ENCODE measurements around the gene XG. TPM values are rescaled to one million over a fixed set of nuclear protein-coding genes. Genes with fewer than 3 reads are reported as not detected.
"Not testable (repeated sequence)": the region's sequence is repeated elsewhere in the genome, so short reads cannot be mapped to it uniquely, and the experiment has no call there.

XG gene
- total and polyA plus RNA-seq, 5 experiments from 2014 or later, result not detected

DNA sequence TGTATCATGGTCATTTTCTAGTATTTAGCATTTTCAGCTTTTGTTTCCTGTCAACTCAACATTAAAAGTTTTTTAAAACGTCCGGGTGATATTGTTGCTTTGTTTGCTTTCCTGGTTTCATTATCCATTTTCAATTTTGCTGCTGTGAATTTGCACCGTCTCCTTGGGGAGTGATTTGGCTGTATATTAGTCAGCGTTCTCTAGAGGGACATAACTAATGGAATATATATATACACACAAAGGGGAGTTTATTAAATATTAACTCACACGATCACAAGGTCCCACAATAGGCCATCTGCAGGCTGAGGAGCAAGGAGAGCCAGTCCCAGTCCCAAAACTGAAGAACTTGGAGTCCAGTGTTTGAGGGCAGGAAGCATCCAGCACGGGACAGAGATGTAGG is 5.6 kb upstream of the XG start:
- DNase-seq, H3K4me1 Mint-ChIP-seq, H3K9me3 Mint-ChIP-seq, H3K27ac Mint-ChIP-seq, ATAC-seq, H3K27me3 Mint-ChIP-seq, H3K4me3 Mint-ChIP-seq, POLR2A ChIA-PET: not testable (repeated sequence)
- peaks cover 5 to 25% (median 6%) of the 10 kb centered on the region in 3 donors for H3K36me3 Mint-ChIP-seq

- H3K9me3 Mint-ChIP-seq, result no peaks in the 10 kb centered on the region
- H3K27ac Mint-ChIP-seq, result no peak overlapping the region
- peaks cover 0 to 7% (median 2%) of the 10 kb centered on the region in 3 donors for H3K36me3 Mint-ChIP-seq
- POLR2A ChIA-PET, result no interaction called here
- no peak for ATAC-seq
- DNase-seq, result no peak
- peaks cover 0 to 1% (median 0%) of the 10 kb centered on the region in 5 donors for H3K27me3 Mint-ChIP-seq
- no peak overlapping the region for H3K4me3 Mint-ChIP-seq
- H3K4me1 Mint-ChIP-seq, result peaks cover 0 to 2% (median 0%) of the 10 kb centered on the region in 4 donors
These were observed 3.5 kb upstream of the XG start for GRCh38 chrX:2748171-2748814.

DNA sequence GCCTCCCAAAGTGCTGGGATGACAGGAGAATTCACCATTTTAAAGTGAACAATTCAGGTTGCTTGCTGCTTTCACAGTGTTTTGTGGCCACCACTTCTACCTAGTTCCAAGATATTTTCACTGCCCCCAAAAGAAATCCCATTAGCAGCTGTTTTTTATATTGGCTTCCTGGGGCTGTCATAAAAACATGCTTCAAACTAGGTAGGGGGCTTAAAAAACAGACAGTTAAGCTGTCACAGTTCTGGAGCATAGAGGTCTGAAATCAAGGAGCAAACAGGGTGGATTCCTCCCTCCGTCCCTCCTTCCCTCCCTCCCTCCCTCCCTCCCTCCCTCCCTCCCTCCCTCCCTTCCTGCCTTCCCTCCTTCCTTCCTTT is 3.0 kb upstream of the XG start:
- peaks cover 0 to 2% (median under 1%) of the 10 kb centered on the region in 3 donors for H3K36me3 Mint-ChIP-seq
- no peak for ATAC-seq
- no peak overlapping the region for H3K27ac Mint-ChIP-seq
- H3K9me3 Mint-ChIP-seq, result no peaks in the 10 kb centered on the region
- H3K27me3 Mint-ChIP-seq, result peaks cover 0 to 1% (median 0%) of the 10 kb centered on the region in 5 donors
- DNase-seq, result no peak
- no peak overlapping the region for H3K4me3 Mint-ChIP-seq
- POLR2A ChIA-PET, result no interaction called here
- H3K4me1 Mint-ChIP-seq, result peaks cover 0 to 2% (median 0%) of the 10 kb centered on the region in 4 donors

GRCh38 chrX:2751291-2751690 is 549 bp upstream of the XG start:
- no peak overlapping the region for H3K27ac Mint-ChIP-seq

GRCh38 chrX:2752441-2752840 is 601 bp downstream of the XG start:
- H3K9me3 Mint-ChIP-seq, H3K4me1 Mint-ChIP-seq, POLR2A ChIA-PET, H3K27me3 Mint-ChIP-seq, DNase-seq, ATAC-seq, H3K27ac Mint-ChIP-seq, H3K36me3 Mint-ChIP-seq, H3K4me3 Mint-ChIP-seq: not testable (repeated sequence)

More at GRCh38 chrX:2751291-2751690, 549 bp upstream of the XG start:
- ATAC-seq (no peak), DNase-seq (no peak)
- no peaks in the 10 kb centered on the region for H3K9me3 Mint-ChIP-seq
- H3K4me3 Mint-ChIP-seq, result no peak overlapping the region
- peaks cover 0 to 5% (median 0%) of the 10 kb centered on the region in 5 donors for H3K27me3 Mint-ChIP-seq
- peaks cover 0 to under 1% (median 0%) of the 10 kb centered on the region in 4 donors for H3K4me1 Mint-ChIP-seq
- POLR2A ChIA-PET, result no interaction called here
- no peaks in the 10 kb centered on the region for H3K36me3 Mint-ChIP-seq

DNA sequence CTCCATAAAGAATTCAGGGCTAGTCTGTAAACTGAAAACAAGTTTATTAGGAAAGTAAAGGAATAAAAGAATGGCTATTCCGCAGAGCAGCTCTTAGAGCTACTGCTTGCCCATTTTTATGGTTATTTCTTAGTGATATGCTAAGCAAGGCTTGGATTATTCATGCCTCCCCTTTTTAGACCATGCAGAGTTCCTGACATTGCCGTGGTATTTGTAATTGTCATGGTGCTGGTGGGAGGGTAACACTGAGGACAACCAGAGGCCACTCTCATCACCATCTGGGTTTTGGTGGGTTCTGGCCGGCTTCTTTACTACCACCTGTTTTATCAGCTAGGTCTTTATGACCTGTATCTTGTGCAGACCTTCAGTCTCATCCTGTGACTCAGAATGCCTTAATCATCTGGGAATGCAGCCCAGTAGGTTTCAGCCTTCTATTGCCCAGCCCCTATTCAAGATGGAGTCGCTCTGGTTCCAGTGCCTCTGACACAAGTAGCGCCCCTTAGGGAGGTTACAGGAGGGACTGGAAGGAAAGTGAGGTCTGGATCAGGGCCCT is 3.4 kb downstream of the XG start:
- H3K4me1 Mint-ChIP-seq, H3K4me3 Mint-ChIP-seq, H3K36me3 Mint-ChIP-seq, POLR2A ChIA-PET, H3K27ac Mint-ChIP-seq, DNase-seq, H3K9me3 Mint-ChIP-seq, ATAC-seq: not testable (repeated sequence)
- peaks cover 0 to 13% (median 1%) of the 10 kb centered on the region in 5 donors for H3K27me3 Mint-ChIP-seq

GRCh38 chrX:2756548-2756947 is 4.7 kb downstream of the XG start:
- peak overlapping the region in 1 of 10 donors; percentile 36 for H3K27ac Mint-ChIP-seq
- POLR2A ChIA-PET, result no interaction called here

GRCh38 chrX:2761246-2761645 is 9.4 kb downstream of the XG start:
- Mint-ChIP-seq H3K4me1 (peaks cover 8 to 17% (median 9%) of the 10 kb centered on the region in 4 donors), H3K4me3 (no peak overlapping the region)

More at GRCh38 chrX:2756548-2756947, 4.7 kb downstream of the XG start:
- Mint-ChIP-seq H3K4me3 (no peak overlapping the region), H3K9me3 (no peaks in the 10 kb centered on the region), H3K4me1 (peaks cover 0 to 7% (median 2%) of the 10 kb centered on the region in 4 donors), H3K36me3 (no peaks in the 10 kb centered on the region), H3K27me3 (peaks cover 0 to 13% (median 1%) of the 10 kb centered on the region in 5 donors)
- ATAC-seq, result no peak
- no peak for DNase-seq

DNA sequence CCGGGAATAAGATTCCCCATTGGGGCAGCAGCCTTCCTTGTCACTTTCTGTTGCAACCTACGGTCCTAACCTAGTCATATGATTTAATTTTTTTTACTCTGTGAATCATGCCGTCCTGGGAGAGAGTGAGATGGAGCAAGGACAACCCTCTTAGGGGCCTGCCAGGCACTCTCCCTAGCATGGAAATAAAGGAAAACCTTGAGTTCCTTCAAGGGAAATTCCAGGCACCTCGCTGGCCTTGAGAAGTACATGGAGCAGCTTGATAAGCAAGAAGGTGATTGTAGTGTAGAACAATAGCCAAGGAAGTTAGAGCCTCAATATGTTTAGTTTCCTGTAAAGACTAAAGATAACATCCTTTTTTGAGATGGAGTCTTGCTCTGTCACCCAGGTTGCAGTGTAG is 10.8 kb downstream of the XG start:
- peaks cover 7 to 10% (median 8%) of the 10 kb centered on the region in 4 donors for H3K4me1 Mint-ChIP-seq
- H3K27ac Mint-ChIP-seq, H3K9me3 Mint-ChIP-seq, H3K4me3 Mint-ChIP-seq, POLR2A ChIA-PET, DNase-seq, H3K36me3 Mint-ChIP-seq, ATAC-seq, H3K27me3 Mint-ChIP-seq: not testable (repeated sequence)

More at GRCh38 chrX:2761246-2761645, 9.4 kb downstream of the XG start:
- H3K9me3 Mint-ChIP-seq, result no peaks in the 10 kb centered on the region
- ATAC-seq (no peak), DNase-seq (no peak)
- POLR2A ChIA-PET, result no interaction called here
- peak overlapping the region in 1 of 10 donors; percentile 67 for H3K27ac Mint-ChIP-seq
- H3K36me3 Mint-ChIP-seq, result no peaks in the 10 kb centered on the region
- H3K27me3 Mint-ChIP-seq, result peaks cover 0 to 12% (median 0%) of the 10 kb centered on the region in 5 donors

- H3K4me3 Mint-ChIP-seq, result peak overlapping the region in 1 of 10 donors; percentile 20
- H3K9me3 Mint-ChIP-seq, ATAC-seq, POLR2A ChIA-PET, DNase-seq, H3K36me3 Mint-ChIP-seq: not testable (repeated sequence)
- H3K27me3 Mint-ChIP-seq, result peaks cover 0 to 17% (median 8%) of the 10 kb centered on the region in 5 donors
- H3K27ac Mint-ChIP-seq, result peak overlapping the region in 3 of 10 donors; percentile 20 to 65 (median 35)
- H3K4me1 Mint-ChIP-seq, result peaks cover 7 to 10% (median 8%) of the 10 kb centered on the region in 4 donors
These were observed 13.1 kb downstream of the XG start for GRCh38 chrX:2764766-2765548.

DNA sequence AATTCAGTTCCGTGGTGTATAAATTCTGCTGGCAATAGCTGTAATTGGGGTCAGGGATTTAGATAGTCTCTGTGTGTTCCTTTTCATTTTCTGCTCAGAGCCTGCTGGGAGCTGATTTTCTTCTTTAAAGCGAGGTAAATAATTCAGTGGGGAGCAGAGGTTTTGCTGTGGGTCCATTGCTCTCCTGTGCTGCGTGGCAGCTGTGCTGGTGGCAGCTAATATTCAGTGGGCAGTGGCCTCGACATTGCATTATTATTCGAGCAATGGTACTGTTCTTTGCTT is 13.7 kb downstream of the XG start:
- POLR2A ChIA-PET, result no interaction called here
- DNase-seq (no peak), ATAC-seq (no peak)
- H3K27ac Mint-ChIP-seq, result peak overlapping the region in 1 of 10 donors; percentile 35
- no peaks in the 10 kb centered on the region for H3K36me3 Mint-ChIP-seq
- H3K4me1 Mint-ChIP-seq, result peaks cover 7 to 10% (median 8%) of the 10 kb centered on the region in 4 donors
- H3K9me3 Mint-ChIP-seq, result peaks cover 0 to 2% (median 0%) of the 10 kb centered on the region in 9 donors
- H3K4me3 Mint-ChIP-seq, result no peak overlapping the region
- H3K27me3 Mint-ChIP-seq, result peaks cover 0 to 17% (median 8%) of the 10 kb centered on the region in 5 donors

DNA sequence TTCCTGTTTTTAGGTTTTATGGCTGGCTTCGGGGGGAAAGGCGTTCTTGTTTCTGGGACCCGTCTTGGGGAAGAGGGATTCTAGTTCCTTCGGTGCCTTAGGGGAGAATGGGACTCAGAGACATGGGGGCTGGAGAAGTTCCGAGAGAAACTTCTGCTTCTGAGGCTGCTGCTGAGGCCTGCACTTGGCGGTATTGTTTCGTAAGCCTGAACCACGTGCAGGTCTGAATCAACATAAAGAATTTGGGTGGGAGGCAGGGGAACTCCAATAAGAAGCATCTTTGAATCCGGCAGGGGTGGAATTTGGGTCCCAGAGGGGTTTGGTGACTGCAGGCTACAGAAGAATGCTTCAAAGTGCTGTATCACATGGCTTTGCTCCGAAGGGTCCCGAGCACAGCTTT is 15.1 kb downstream of the XG start:
- H3K36me3 Mint-ChIP-seq, result peaks cover 0 to 4% (median 0%) of the 10 kb centered on the region in 3 donors
- no peak overlapping the region for H3K4me3 Mint-ChIP-seq
- no peak for DNase-seq
- no peak overlapping the region for H3K27ac Mint-ChIP-seq
- H3K4me1 Mint-ChIP-seq, result peaks cover 7 to 10% (median 8%) of the 10 kb centered on the region in 4 donors
- peaks cover 0 to 2% (median 0%) of the 10 kb centered on the region in 9 donors for H3K9me3 Mint-ChIP-seq
- POLR2A ChIA-PET, result no interaction called here
- H3K27me3 Mint-ChIP-seq, result peaks cover 0 to 31% (median 17%) of the 10 kb centered on the region in 5 donors
- no peak for ATAC-seq

Data from naive thymus-derived CD8-positive, alpha-beta T cell (primary cell).